Measurements from ENCODE around the gene DCANP1. TPM values are rescaled to one million over a fixed set of nuclear protein-coding genes. Genes with fewer than 3 reads are reported as not detected.

DCANP1 gene
- total RNA-seq, 2 donors from 2014 or later: not detected

- intact Hi-C loops (cut with DNase I): no loop called here
- DNase-seq (no peak), ATAC-seq (peak; percentile 20 to 28)
These were observed 13.3 kb downstream of the DCANP1 start for GRCh38 chr5:135433681-135434426.

- intact Hi-C loops (cut with DNase I): no loop called here
- ATAC-seq: no peak
- DNase-seq: no peak
These were observed 15.0 kb downstream of the DCANP1 start for GRCh38 chr5:135432113-135432512.

- DNase-seq (no peak), ATAC-seq (no peak)
- intact Hi-C loops (cut with DNase I): no loop called here
These were observed 17.1 kb downstream of the DCANP1 start for GRCh38 chr5:135430135-135430437.

- intact Hi-C loops (cut with DNase I): no loop called here
- DNase-seq (peak; percentile 74), ATAC-seq (peak; percentile 82 to 91)
These were observed 17.6 kb downstream of the DCANP1 start for GRCh38 chr5:135429301-135430134.

- ATAC-seq (no peak), DNase-seq (no peak)
- intact Hi-C loops (cut with DNase I): no loop called here
These were observed 18.6 kb downstream of the DCANP1 start for GRCh38 chr5:135428586-135428985.

GRCh38 chr5:135426102-135427082 lies 20.8 kb downstream of the DCANP1 start:
- intact Hi-C loops (cut with DNase I): no loop called here
- DNase-seq (no peak), ATAC-seq (peak in 1 of 2 donors; percentile 58)

GRCh38 chr5:135425641-135426040 lies 21.5 kb downstream of the DCANP1 start:
- no peak for ATAC-seq
- intact Hi-C loops (cut with DNase I): no loop called here
- no peak for DNase-seq

GRCh38 chr5:135423846-135424168 lies 23.3 kb downstream of the DCANP1 start:
- peak in 1 of 2 donors; percentile 52 for ATAC-seq
- no peak for DNase-seq
- intact Hi-C loops (cut with DNase I): no loop called here

- DNase-seq (no peak), ATAC-seq (peak in 1 of 2 donors; percentile 65)
- intact Hi-C loops (cut with DNase I): no loop called here
These were observed 23.9 kb downstream of the DCANP1 start for GRCh38 chr5:135423146-135423845.

- ATAC-seq: no peak
- intact Hi-C loops (cut with DNase I): no loop called here
- no peak for DNase-seq
These were observed 24.7 kb downstream of the DCANP1 start for GRCh38 chr5:135422419-135422818.

GRCh38 chr5:135417083-135417482 lies 30.1 kb downstream of the DCANP1 start:
- DNase-seq (no peak), ATAC-seq (no peak)
- intact Hi-C loops (cut with DNase I): no loop called here

GRCh38 chr5:135405082-135405481 lies 42.1 kb downstream of the DCANP1 start:
- no peak for DNase-seq
- intact Hi-C loops (cut with DNase I): no loop called here
- ATAC-seq: no peak

GRCh38 chr5:135402031-135402430 lies 45.1 kb downstream of the DCANP1 start:
- DNase-seq (no peak), ATAC-seq (no peak)
- intact Hi-C loops (cut with DNase I): no loop called here

- ATAC-seq (no peak), DNase-seq (no peak)
- intact Hi-C loops (cut with DNase I): no loop called here
These were observed 46.3 kb downstream of the DCANP1 start for GRCh38 chr5:135400866-135401265.

GRCh38 chr5:135399794-135400542 lies 47.2 kb downstream of the DCANP1 start:
- intact Hi-C loops (cut with DNase I): no loop called here
- no peak for DNase-seq
- no peak for ATAC-seq

GRCh38 chr5:135398855-135399793 lies 48.0 kb downstream of the DCANP1 start, which contains the start of gene MACROH2A1:
MACROH2A1 (minus strand) TSS chr5:135399231; CDS start chr5:135389093, 10,138 bp downstream.
- ATAC-seq (peak; percentile 97), DNase-seq (peak; percentile 94)
- intact Hi-C loops (cut with DNase I): no loop called here

GRCh38 chr5:135398160-135398854 lies 48.8 kb downstream of the DCANP1 start:
- DNase-seq (peak; percentile 54), ATAC-seq (peak; percentile 24 to 36)
- intact Hi-C loops (cut with DNase I): no loop called here

All from left cardiac atrium (tissue), 4 donors.